ENCODE measurements around the gene CDADC1.
A peak's percentile ranks its signal among the peaks of the same experiment; 100 is the strongest.
"Not testable (repeated sequence)": the region's sequence is repeated elsewhere in the genome, so short reads cannot be mapped to it uniquely, and the experiment has no call there.

The CDADC1 gene

GRCh38 chr13:49254007-49254406 is 6.3 kb downstream of the CDADC1 start:
- Mint-ChIP-seq H3K27me3 (no peaks in the 10 kb centered on the region), H3K9me3 (no peaks in the 10 kb centered on the region), H3K4me3 (no peak overlapping the region), H3K4me1 (peaks cover 62% of the 10 kb centered on the region), H3K27ac (peak overlapping the region; percentile 68), H3K36me3 (ENCODE audit: low read depth) (peaks cover 34% of the 10 kb centered on the region)
- no peak for ATAC-seq
- DNase-seq: no peak

- Mint-ChIP-seq H3K4me1 (peaks cover 45% of the 10 kb centered on the region), H3K27me3 (no peaks in the 10 kb centered on the region), H3K27ac (no peak overlapping the region), H3K9me3 (no peaks in the 10 kb centered on the region), H3K4me3 (no peak overlapping the region), H3K36me3 (ENCODE audit: low read depth) (peaks cover 48% of the 10 kb centered on the region)
- DNase-seq (no peak), ATAC-seq (no peak)
These were observed 9.1 kb downstream of the CDADC1 start for GRCh38 chr13:49256841-49257240.

- Mint-ChIP-seq H3K36me3 (ENCODE audit: low read depth) (peaks cover 47% of the 10 kb centered on the region), H3K4me3 (peak overlapping the region; percentile 77), H3K4me1 (peaks cover 36% of the 10 kb centered on the region), H3K9me3 (no peaks in the 10 kb centered on the region), H3K27me3 (no peaks in the 10 kb centered on the region), H3K27ac (peak overlapping the region; percentile 64)
- ATAC-seq (no peak), DNase-seq (no peak)
These were observed 10.5 kb downstream of the CDADC1 start for GRCh38 chr13:49258089-49258796.

GRCh38 chr13:49259586-49259985 is 11.9 kb downstream of the CDADC1 start:
- Mint-ChIP-seq H3K27me3 (no peaks in the 10 kb centered on the region), H3K36me3 (ENCODE audit: low read depth) (peaks cover 45% of the 10 kb centered on the region), H3K4me1 (peaks cover 23% of the 10 kb centered on the region), H3K9me3 (no peaks in the 10 kb centered on the region), H3K4me3 (no peak overlapping the region), H3K27ac (no peak overlapping the region)
- ATAC-seq (no peak), DNase-seq (no peak)

- Mint-ChIP-seq H3K4me3 (no peak overlapping the region), H3K27me3 (no peaks in the 10 kb centered on the region), H3K36me3 (ENCODE audit: low read depth) (peaks cover 31% of the 10 kb centered on the region), H3K4me1 (peaks cover 7% of the 10 kb centered on the region), H3K27ac (no peak overlapping the region), H3K9me3 (no peaks in the 10 kb centered on the region)
- DNase-seq (no peak), ATAC-seq (no peak)
These were observed 14.9 kb downstream of the CDADC1 start for GRCh38 chr13:49262634-49263033.

GRCh38 chr13:49265822-49266221 is 18.1 kb downstream of the CDADC1 start:
- H3K4me3 Mint-ChIP-seq: no peak overlapping the region
- DNase-seq: no peak
- no peak for ATAC-seq
- H3K27ac Mint-ChIP-seq: no peak overlapping the region
- no peaks in the 10 kb centered on the region for H3K27me3 Mint-ChIP-seq
- H3K36me3 Mint-ChIP-seq (ENCODE audit: low read depth): peaks cover 17% of the 10 kb centered on the region
- H3K4me1 Mint-ChIP-seq: peaks cover under 1% of the 10 kb centered on the region
- H3K9me3 Mint-ChIP-seq: no peaks in the 10 kb centered on the region

GRCh38 chr13:49271264-49271663 is 23.5 kb downstream of the CDADC1 start:
- no peak overlapping the region for H3K27ac Mint-ChIP-seq

GRCh38 chr13:49272296-49272695 is 24.6 kb downstream of the CDADC1 start:
- peaks cover 17% of the 10 kb centered on the region for H3K4me1 Mint-ChIP-seq
- no peak for DNase-seq
- ATAC-seq: no peak
- H3K27ac Mint-ChIP-seq: no peak overlapping the region
- H3K9me3 Mint-ChIP-seq: no peaks in the 10 kb centered on the region
- H3K4me3 Mint-ChIP-seq: no peak overlapping the region
- H3K36me3 Mint-ChIP-seq (ENCODE audit: low read depth): peaks cover 10% of the 10 kb centered on the region
- no peaks in the 10 kb centered on the region for H3K27me3 Mint-ChIP-seq

More at GRCh38 chr13:49271264-49271663, 23.5 kb downstream of the CDADC1 start:
- Mint-ChIP-seq H3K4me1 (peaks cover 17% of the 10 kb centered on the region), H3K4me3 (no peak overlapping the region), H3K36me3 (ENCODE audit: low read depth) (peaks cover 11% of the 10 kb centered on the region), H3K9me3 (no peaks in the 10 kb centered on the region), H3K27me3 (no peaks in the 10 kb centered on the region)
- ATAC-seq (peak; percentile 78), DNase-seq (no peak)

- peaks cover 3% of the 10 kb centered on the region for H3K36me3 Mint-ChIP-seq (ENCODE audit: low read depth)
- no peak overlapping the region for H3K27ac Mint-ChIP-seq
- ATAC-seq (no peak), DNase-seq (no peak)
- no peaks in the 10 kb centered on the region for H3K9me3 Mint-ChIP-seq
- H3K27me3 Mint-ChIP-seq: no peaks in the 10 kb centered on the region
- no peaks in the 10 kb centered on the region for H3K4me1 Mint-ChIP-seq
- no peak overlapping the region for H3K4me3 Mint-ChIP-seq
These were observed 30.5 kb downstream of the CDADC1 start for GRCh38 chr13:49278211-49278610.

GRCh38 chr13:49279112-49279511 is 31.4 kb downstream of the CDADC1 start:
- ATAC-seq (no peak), DNase-seq (no peak)
- Mint-ChIP-seq H3K9me3 (no peaks in the 10 kb centered on the region), H3K4me3 (no peak overlapping the region), H3K4me1 (peaks cover 1% of the 10 kb centered on the region), H3K27me3 (no peaks in the 10 kb centered on the region), H3K27ac (no peak overlapping the region), H3K36me3 (ENCODE audit: low read depth) (peaks cover 3% of the 10 kb centered on the region)

- Mint-ChIP-seq H3K27ac (no peak overlapping the region), H3K27me3 (no peaks in the 10 kb centered on the region), H3K4me1 (peaks cover 1% of the 10 kb centered on the region), H3K36me3 (ENCODE audit: low read depth) (peaks cover 3% of the 10 kb centered on the region), H3K9me3 (no peaks in the 10 kb centered on the region), H3K4me3 (no peak overlapping the region)
- DNase-seq (no peak), ATAC-seq (no peak)
These were observed 32.2 kb downstream of the CDADC1 start for GRCh38 chr13:49279885-49280284.

- Mint-ChIP-seq H3K27me3 (no peaks in the 10 kb centered on the region), H3K4me1 (peaks cover 8% of the 10 kb centered on the region), H3K9me3 (no peaks in the 10 kb centered on the region), H3K27ac (no peak overlapping the region), H3K36me3 (ENCODE audit: low read depth) (no peaks in the 10 kb centered on the region), H3K4me3 (no peak overlapping the region)
- no peak for ATAC-seq
- no peak for DNase-seq
These were observed 40.3 kb downstream of the CDADC1 start for GRCh38 chr13:49287995-49288394.

- DNase-seq (no peak), ATAC-seq (no peak)
- H3K36me3 Mint-ChIP-seq (ENCODE audit: low read depth): no peaks in the 10 kb centered on the region
- peaks cover 7% of the 10 kb centered on the region for H3K4me1 Mint-ChIP-seq
- H3K9me3 Mint-ChIP-seq: no peaks in the 10 kb centered on the region
- no peak overlapping the region for H3K4me3 Mint-ChIP-seq
- no peaks in the 10 kb centered on the region for H3K27me3 Mint-ChIP-seq
- H3K27ac Mint-ChIP-seq: no peak overlapping the region
These were observed 40.7 kb downstream of the CDADC1 start for GRCh38 chr13:49288458-49288857.

GRCh38 chr13:49292742-49293486 is 45.2 kb downstream of the CDADC1 start:
- DNase-seq: peak; percentile 33
- peaks cover 4% of the 10 kb centered on the region for H3K36me3 Mint-ChIP-seq (ENCODE audit: low read depth)
- ATAC-seq: peak; percentile 52
- no peak overlapping the region for H3K4me3 Mint-ChIP-seq
- peaks cover 7% of the 10 kb centered on the region for H3K4me1 Mint-ChIP-seq
- H3K27me3 Mint-ChIP-seq: no peaks in the 10 kb centered on the region
- no peaks in the 10 kb centered on the region for H3K9me3 Mint-ChIP-seq
- H3K27ac Mint-ChIP-seq: no peak overlapping the region

GRCh38 chr13:49294723-49295122 is 47.0 kb downstream of the CDADC1 start:
- not testable (repeated sequence) for H3K36me3 Mint-ChIP-seq (ENCODE audit: low read depth); H3K4me3 Mint-ChIP-seq

More at GRCh38 chr13:49294723-49295122, 47.0 kb downstream of the CDADC1 start:
- H3K4me1 Mint-ChIP-seq, H3K27ac Mint-ChIP-seq, H3K27me3 Mint-ChIP-seq, ATAC-seq, DNase-seq, H3K9me3 Mint-ChIP-seq: not testable (repeated sequence)

Measured in activated naive CD8-positive, alpha-beta T cell treated with anti-CD3 and anti-CD28 coated beads, Interleukin-2, amount 50 U/mL, for 24 hours (primary cell).